NCI-H2227 treated with DMSO at 0.1 percent for 48 hours (cell line): ENCODE data around the gene CPED1.
A peak's percentile ranks its signal among the peaks of the same experiment; 100 is the strongest.
"Not testable (repeated sequence)": the region's sequence is repeated elsewhere in the genome, so short reads cannot be mapped to it uniquely, and the experiment has no call there.

Experiments
- DNase-seq: peaks from one replicate; lab custom pipeline; 2025; lab: John Stamatoyannopoulos, UW

The CPED1 gene

DNA sequence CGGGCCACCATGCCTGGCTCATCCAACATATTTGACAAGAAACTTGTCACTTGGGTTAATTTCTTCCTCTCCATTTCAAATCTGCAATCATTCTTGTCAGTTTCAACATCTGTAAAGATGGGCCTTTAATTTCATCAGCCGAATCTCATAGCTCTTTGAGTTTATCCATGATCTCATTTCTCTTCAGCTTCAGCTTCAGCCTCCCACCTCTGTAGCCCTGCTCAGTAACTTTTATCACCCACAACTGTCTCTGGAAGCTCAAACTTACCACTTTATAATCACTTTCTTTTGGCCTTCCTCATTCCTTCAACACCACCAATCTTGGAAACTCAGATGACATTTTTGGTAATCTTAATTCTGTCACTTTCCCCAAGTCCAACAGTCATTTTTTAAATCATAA, 83.2 kb downstream of the CPED1 start:
- no peak for DNase-seq

- DNase-seq, result no peak
Measured at GRCh38 chr7:121072826-121073225, 84.3 kb downstream of the CPED1 start.

DNA sequence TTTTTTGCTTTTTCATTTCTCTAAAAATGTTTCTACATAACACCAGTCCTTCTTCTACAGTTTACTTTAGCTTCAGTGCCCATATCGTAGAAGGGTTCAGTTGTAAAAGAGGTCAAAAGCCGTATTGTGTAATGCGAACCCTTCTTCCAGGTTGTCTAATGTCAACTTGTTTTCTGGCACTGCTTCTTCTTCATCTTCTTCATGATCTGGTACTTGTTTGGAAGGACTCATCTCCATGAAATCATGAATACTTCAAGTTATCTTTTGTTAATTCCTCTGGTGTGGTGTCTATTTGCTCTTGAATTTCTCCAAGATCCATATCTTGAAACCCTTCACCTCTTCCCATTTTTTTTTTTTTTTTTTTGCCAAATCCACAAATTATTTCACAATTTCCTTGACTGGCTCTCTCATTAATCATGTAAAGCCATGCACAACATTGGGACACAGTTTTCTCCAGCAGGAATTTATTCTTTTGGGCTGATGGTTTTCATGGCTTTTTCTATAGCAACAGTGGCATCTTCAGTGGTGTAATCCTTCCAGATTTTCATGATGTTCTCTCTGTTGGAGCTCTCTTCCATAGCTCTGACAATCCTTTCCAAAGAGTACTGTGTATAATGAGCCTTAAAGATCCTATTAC, 85.1 kb downstream of the CPED1 start:
- no peak for DNase-seq

GRCh38 chr7:121075424-121075841, 86.9 kb downstream of the CPED1 start:
- DNase-seq, result not testable (repeated sequence)

DNA sequence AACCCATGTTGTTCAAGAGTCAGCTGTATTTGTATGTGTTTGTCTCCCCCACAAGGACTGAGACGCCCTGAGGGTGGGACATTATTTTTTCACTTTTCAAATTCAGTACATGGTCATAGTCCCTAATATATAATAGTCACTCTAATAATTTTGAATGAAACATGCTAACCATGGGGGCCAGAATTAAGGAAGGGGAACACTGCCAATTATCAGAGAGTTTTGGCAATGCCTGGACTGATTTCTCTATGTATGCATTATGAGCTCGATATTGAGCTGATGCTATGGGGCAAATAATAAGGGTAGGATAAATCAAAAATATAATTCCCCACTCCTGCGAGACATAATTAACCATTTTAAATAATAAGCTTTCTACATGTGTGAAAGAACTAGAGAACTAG, 87.4 kb downstream of the CPED1 start:
- no peak for DNase-seq

DNA sequence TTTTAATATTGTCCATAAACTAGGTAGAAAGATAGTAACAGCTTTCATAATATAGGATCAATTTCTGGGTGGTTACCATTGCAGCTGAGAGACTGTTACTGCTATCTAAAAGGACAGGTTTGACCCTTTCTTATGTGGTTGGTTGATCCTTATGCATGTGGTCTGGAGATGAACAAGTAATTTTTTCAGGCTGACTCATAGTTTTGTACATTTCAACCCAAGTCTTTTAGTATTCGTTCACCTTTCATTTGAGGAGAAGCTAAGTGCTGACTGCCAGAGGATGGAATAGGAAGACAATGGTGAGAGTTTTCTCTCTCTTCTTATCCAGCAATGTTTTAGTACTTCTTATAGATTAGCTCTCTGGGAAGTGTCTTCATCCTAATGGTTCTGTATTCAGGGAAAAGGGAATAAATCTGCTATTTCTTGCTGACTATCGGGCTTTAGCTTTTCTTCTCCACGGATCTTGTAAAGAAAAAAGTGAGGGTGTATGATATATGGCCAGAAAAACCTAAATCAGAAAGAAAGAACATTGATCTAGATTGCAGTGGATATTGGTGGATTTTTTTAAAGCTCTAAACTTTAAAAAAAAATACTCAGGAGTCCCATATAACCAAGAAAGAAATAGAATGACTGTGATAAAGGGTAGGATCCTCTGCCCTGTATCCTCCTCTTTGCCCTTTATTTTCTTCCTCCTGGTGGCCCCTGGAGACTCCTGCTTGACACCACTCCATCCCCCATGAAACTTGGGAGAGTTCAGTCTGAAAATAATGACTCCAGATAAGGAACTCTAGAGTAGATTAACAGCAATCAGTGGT, 88.0 kb downstream of the CPED1 start:
- DNase-seq, result no peak

GRCh38 chr7:121077165-121077630, 88.7 kb downstream of the CPED1 start:
- DNase-seq, result no peak

GRCh38 chr7:121078701-121079227, 90.3 kb downstream of the CPED1 start:
- no peak for DNase-seq

- no peak for DNase-seq
Measured at GRCh38 chr7:121079425-121080169, 91.1 kb downstream of the CPED1 start.

DNA sequence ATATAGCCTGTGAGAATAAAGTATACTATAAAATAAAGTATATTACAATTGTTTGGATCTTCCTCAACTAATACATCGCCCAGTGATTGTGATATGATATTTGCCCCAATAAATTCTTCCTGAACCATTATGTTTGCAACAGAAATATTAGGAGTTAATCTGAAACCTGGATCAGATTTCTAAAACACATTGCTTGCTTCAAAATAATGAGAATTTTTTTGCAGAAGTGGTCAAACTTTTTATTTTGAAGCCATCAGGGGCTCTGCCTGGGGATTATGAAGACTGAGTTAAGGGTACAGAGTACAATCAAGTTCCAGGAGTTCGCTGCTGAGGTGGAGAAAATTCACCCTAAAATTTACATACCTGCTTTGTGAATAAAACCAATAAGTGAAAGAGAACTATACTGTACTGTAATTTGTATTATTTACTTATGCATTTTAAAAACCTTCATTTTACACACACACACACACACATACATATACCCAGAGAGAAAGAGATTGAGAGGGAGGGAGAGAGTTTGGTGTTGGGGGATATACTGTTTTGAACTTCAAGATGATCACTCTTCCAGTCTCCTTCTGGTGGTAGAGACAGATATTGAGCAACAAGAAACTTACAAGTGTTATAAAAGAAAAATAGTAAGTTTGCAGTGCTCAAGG, 91.9 kb downstream of the CPED1 start:
- no peak for DNase-seq

DNA sequence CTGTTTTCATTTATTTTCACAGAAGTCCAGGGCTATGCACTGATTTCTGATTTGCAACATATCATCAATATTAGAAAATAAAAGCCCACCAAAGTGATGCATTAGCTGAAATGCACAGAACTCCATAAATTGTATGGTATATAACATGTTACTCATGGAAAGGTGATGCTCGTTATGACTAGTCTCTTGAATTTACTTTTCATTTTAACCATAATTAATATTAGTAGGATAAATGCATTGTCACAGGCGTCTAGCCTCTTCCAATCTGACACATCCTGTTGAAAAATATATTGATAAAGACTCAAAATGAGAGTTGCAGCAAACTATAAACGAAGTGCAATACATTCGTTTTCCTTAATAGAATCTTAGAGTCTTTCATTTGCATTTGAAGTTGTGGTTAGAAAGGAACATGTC, 92.4 kb downstream of the CPED1 start:
- DNase-seq, result no peak

DNA sequence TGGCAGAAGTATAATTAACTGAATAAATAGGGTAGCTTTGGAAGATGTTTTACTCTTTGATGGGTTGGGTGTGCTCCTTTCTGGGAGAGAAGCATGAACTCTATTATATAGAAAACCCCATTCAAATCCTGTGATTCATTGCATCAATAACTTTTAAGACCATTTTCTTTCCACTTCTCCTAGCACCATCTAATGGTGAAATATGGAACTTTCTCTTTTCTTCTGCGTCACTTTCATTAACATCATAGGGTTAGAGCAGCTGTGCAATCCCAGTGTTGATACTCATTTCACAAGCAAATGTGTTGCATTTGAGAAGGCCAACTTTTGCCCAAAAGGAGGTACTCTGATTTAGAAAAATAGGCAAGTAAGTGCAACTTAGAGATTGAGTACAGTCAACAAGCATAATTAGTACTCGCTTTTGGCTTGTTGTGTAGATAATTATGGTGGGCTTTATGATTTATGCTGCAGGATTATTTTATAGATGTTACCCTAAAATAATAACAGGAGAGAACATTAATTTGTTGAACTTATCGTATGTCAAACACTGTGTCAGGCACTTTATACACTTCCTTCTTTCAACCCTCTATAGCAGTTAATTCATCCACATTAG, 92.9 kb downstream of the CPED1 start:
- DNase-seq, result peak; percentile 64

DNA sequence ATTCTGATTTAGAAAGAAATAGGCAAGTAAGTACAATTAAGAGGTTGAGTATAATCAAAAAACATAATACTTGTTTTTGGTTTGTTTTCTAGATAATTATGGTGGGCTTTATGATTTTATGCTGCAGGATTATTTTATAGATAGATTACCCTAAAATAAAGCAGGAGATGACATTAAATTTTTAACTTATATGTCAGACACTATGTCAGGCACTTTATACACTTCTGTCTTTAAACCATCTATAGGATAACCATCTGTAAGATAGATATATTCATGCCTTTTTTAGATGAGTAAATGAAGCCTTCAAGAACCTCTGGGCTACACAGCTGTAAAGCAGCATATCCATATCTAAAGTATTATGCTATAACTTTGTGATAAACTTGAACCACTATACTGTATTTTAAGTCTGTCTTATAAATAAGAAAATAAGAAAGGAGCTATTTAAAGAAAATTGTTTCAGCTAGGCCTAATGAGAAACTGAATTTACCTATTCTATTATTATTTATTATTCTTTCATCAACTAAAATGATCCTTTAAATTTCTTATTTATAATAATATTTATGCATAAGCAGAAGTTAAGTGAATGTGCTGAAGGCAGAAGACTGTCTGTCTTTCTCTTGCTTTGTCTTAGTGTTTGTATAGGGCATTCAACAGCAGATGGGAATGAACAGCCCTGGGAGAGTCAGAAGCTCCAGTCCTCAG, 94.0 kb downstream of the CPED1 start:
- DNase-seq, result no peak

- no peak for DNase-seq
Measured at GRCh38 chr7:121083138-121083789, 94.8 kb downstream of the CPED1 start.

DNA sequence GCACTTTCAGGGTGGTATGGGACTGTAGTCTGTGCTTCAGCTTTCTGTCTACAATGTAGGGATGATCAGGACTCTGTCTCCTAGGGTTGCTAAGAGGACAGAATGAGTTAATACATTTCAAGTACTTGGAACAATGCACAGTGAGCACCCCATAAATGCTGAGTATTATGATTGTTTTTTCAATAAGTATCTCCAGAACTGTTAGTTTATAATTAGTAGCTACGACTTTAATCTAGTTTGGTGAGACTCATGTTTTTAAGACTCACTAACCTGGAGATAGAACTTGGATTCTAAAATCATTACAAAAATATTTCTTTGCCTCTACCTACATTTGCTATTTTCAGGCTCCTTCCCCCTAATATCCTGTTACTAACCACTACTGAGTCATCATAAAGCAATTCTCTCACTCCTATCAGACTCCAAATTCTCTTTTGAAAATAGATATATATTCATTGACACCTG, 95.3 kb downstream of the CPED1 start:
- no peak for DNase-seq

GRCh38 chr7:121084256-121084655, 95.7 kb downstream of the CPED1 start:
- no peak for DNase-seq

- no peak for DNase-seq
Measured at GRCh38 chr7:121084748-121085336, 96.3 kb downstream of the CPED1 start.

GRCh38 chr7:121085922-121086321, 97.4 kb downstream of the CPED1 start:
- DNase-seq, result no peak

- DNase-seq, result no peak
Measured at GRCh38 chr7:121088870-121089269, 100.4 kb downstream of the CPED1 start.

GRCh38 chr7:121094829-121095228, 106.3 kb downstream of the CPED1 start:
- no peak for DNase-seq
